ENCODE measurements around the gene GSTM3.
"Not testable (repeated sequence)": the region's sequence is repeated elsewhere in the genome, so short reads cannot be mapped to it uniquely, and the experiment has no call there.

GSTM3 gene

GRCh38 chr1:109704173-109704572 lies 36.7 kb downstream of the GSTM3 start:
- no peaks in the 10 kb centered on the region for H3K9me3 ChIP-seq (ENCODE audit: low read length)
- no peak overlapping the region for H3K4me3 ChIP-seq (ENCODE audit: low read depth in 1 of 2, low read length in 2 of 2)
- no peaks in the 10 kb centered on the region for H3K36me3 ChIP-seq (ENCODE audit: insufficient read depth, low read length)
- no peak overlapping the region for H3K27ac ChIP-seq (ENCODE audit: low read depth, low read length)
- H3K27me3 ChIP-seq (ENCODE audit: control insufficient read depth in 1 of 2, insufficient read depth in 2 of 2, low read length in 2 of 2), result no peaks in the 10 kb centered on the region
- no peak overlapping the region for H3K9ac ChIP-seq (ENCODE audit: low read length)
- no peaks in the 10 kb centered on the region for H3K4me1 ChIP-seq (ENCODE audit: insufficient read depth, low read length)

DNA sequence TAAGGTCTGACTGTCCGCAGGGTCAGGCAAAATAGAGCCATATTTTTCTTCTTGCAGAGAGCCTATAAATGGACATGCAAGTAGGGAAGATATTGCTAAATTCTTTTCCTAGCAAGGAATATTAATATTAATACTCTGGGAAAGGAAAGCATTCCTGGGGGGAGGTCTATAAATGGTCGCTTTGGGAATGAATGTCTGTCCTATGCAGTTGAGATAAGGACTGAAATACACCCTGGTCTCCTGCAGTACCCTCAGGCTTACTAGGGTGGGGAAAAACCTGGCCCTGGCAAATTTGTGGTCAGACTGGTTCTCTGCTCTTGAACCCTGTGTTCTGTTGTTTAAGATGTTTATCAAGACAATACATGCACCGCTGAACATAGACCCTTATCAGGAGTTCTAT lies 37.9 kb downstream of the GSTM3 start:
- not testable (repeated sequence) for H3K9ac ChIP-seq (ENCODE audit: low read length); H3K9me3 ChIP-seq (ENCODE audit: low read length); H3K4me3 ChIP-seq (ENCODE audit: low read depth in 1 of 2, low read length in 2 of 2); H3K27ac ChIP-seq (ENCODE audit: low read depth, low read length); H3K4me1 ChIP-seq (ENCODE audit: insufficient read depth, low read length); H3K36me3 ChIP-seq (ENCODE audit: insufficient read depth, low read length); H3K27me3 ChIP-seq (ENCODE audit: control insufficient read depth in 1 of 2, insufficient read depth in 2 of 2, low read length in 2 of 2)

GRCh38 chr1:109697861-109698260 lies 43.0 kb downstream of the GSTM3 start:
- not testable (repeated sequence) for H3K4me1 ChIP-seq (ENCODE audit: insufficient read depth, low read length); H3K9me3 ChIP-seq (ENCODE audit: low read length); H3K4me3 ChIP-seq (ENCODE audit: low read depth in 1 of 2, low read length in 2 of 2); H3K27ac ChIP-seq (ENCODE audit: low read depth, low read length); H3K36me3 ChIP-seq (ENCODE audit: insufficient read depth, low read length); H3K9ac ChIP-seq (ENCODE audit: low read length); H3K27me3 ChIP-seq (ENCODE audit: control insufficient read depth in 1 of 2, insufficient read depth in 2 of 2, low read length in 2 of 2)

DNA sequence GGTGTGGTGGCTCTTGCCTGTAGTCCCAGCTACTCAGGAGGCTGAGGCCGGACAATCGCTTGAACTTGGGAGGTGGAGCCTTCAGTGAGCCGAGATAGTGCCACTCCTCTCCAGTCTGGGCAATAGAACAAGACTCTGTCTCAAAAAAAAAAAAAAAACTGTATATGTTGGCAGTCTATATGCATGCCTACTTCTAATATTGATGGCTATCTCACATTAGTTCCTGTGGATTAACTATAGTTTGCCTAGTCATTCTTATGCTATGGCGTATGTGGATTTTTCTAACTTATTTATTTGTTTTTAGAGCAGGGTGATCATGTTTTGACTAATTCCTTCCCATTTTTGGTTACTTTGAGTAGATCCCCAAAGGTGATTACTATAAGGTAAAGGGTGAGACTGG lies 43.8 kb downstream of the GSTM3 start:
- no peaks in the 10 kb centered on the region for H3K27me3 ChIP-seq (ENCODE audit: control insufficient read depth in 1 of 2, insufficient read depth in 2 of 2, low read length in 2 of 2)
- H3K4me3 ChIP-seq (ENCODE audit: low read depth in 1 of 2, low read length in 2 of 2), result no peak overlapping the region
- H3K9ac ChIP-seq (ENCODE audit: low read length), result no peak overlapping the region
- no peak overlapping the region for H3K27ac ChIP-seq (ENCODE audit: low read depth, low read length)
- no peaks in the 10 kb centered on the region for H3K9me3 ChIP-seq (ENCODE audit: low read length)
- no peaks in the 10 kb centered on the region for H3K4me1 ChIP-seq (ENCODE audit: insufficient read depth, low read length)
- H3K36me3 ChIP-seq (ENCODE audit: insufficient read depth, low read length), result no peaks in the 10 kb centered on the region

GRCh38 chr1:109695138-109695537 lies 45.7 kb downstream of the GSTM3 start:
- not testable (repeated sequence) for H3K27me3 ChIP-seq (ENCODE audit: control insufficient read depth in 1 of 2, insufficient read depth in 2 of 2, low read length in 2 of 2); H3K4me1 ChIP-seq (ENCODE audit: insufficient read depth, low read length); H3K9me3 ChIP-seq (ENCODE audit: low read length); H3K9ac ChIP-seq (ENCODE audit: low read length); H3K4me3 ChIP-seq (ENCODE audit: low read depth in 1 of 2, low read length in 2 of 2); H3K36me3 ChIP-seq (ENCODE audit: insufficient read depth, low read length); H3K27ac ChIP-seq (ENCODE audit: low read depth, low read length)

DNA sequence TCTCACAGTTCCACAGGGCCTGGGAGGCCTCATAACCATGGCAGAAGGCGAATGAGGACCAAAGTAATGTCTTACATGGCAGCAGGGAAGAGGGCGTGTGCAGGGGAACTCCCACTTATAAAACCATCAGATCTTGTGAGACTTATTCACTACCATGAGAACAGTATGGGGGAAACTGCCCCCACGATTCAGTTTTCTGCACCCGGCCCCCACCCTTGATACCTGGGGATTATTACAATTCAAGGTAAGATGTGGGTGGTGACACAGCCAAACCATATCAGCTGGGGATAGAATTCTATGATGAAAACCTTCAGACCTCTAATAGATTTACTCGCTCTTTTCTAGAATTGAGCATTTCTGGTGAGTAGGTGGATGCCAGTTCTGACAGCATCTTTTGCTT lies 46.4 kb downstream of the GSTM3 start:
- not testable (repeated sequence) for H3K9me3 ChIP-seq (ENCODE audit: low read length); H3K27me3 ChIP-seq (ENCODE audit: control insufficient read depth in 1 of 2, insufficient read depth in 2 of 2, low read length in 2 of 2); H3K4me3 ChIP-seq (ENCODE audit: low read depth in 1 of 2, low read length in 2 of 2); H3K36me3 ChIP-seq (ENCODE audit: insufficient read depth, low read length); H3K9ac ChIP-seq (ENCODE audit: low read length); H3K4me1 ChIP-seq (ENCODE audit: insufficient read depth, low read length); H3K27ac ChIP-seq (ENCODE audit: low read depth, low read length)

DNA sequence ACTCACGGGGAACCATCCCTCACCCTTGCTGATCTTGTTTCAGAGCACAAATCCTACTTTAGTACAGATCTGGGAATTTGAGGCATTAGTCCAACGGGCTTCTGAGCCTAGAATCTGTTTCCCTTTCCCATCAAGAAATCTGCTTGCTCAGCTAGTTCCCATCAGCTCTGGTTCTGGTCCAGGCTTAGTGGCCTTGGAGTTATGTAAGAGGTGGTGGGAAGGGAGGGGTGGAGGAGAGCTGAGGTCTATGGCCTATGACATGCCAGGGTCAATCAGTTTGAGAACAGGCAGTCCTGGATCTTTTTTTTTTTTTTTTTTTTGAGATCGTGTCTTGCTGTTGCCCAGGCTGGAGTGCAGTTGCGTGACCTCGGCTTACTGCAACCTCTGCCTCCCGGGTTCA lies 49.1 kb downstream of the GSTM3 start:
- Histone ChIP-seq H3K4me3 (ENCODE audit: low read depth in 1 of 2, low read length in 2 of 2) (no peak overlapping the region), H3K9me3 (ENCODE audit: low read length) (no peaks in the 10 kb centered on the region), H3K36me3 (ENCODE audit: insufficient read depth, low read length) (no peaks in the 10 kb centered on the region), H3K9ac (ENCODE audit: low read length) (no peak overlapping the region), H3K27ac (ENCODE audit: low read depth, low read length) (no peak overlapping the region), H3K4me1 (ENCODE audit: insufficient read depth, low read length) (no peaks in the 10 kb centered on the region), H3K27me3 (ENCODE audit: control insufficient read depth in 1 of 2, insufficient read depth in 2 of 2, low read length in 2 of 2) (no peaks in the 10 kb centered on the region)

GRCh38 chr1:109689844-109690405 lies 50.9 kb downstream of the GSTM3 start:
- Histone ChIP-seq H3K4me1 (ENCODE audit: insufficient read depth, low read length) (no peaks in the 10 kb centered on the region), H3K9me3 (ENCODE audit: low read length) (no peaks in the 10 kb centered on the region), H3K27me3 (ENCODE audit: control insufficient read depth in 1 of 2, insufficient read depth in 2 of 2, low read length in 2 of 2) (no peaks in the 10 kb centered on the region), H3K4me3 (ENCODE audit: low read depth in 1 of 2, low read length in 2 of 2) (no peak overlapping the region), H3K36me3 (ENCODE audit: insufficient read depth, low read length) (no peaks in the 10 kb centered on the region), H3K27ac (ENCODE audit: low read depth, low read length) (no peak overlapping the region), H3K9ac (ENCODE audit: low read length) (no peak overlapping the region)

DNA sequence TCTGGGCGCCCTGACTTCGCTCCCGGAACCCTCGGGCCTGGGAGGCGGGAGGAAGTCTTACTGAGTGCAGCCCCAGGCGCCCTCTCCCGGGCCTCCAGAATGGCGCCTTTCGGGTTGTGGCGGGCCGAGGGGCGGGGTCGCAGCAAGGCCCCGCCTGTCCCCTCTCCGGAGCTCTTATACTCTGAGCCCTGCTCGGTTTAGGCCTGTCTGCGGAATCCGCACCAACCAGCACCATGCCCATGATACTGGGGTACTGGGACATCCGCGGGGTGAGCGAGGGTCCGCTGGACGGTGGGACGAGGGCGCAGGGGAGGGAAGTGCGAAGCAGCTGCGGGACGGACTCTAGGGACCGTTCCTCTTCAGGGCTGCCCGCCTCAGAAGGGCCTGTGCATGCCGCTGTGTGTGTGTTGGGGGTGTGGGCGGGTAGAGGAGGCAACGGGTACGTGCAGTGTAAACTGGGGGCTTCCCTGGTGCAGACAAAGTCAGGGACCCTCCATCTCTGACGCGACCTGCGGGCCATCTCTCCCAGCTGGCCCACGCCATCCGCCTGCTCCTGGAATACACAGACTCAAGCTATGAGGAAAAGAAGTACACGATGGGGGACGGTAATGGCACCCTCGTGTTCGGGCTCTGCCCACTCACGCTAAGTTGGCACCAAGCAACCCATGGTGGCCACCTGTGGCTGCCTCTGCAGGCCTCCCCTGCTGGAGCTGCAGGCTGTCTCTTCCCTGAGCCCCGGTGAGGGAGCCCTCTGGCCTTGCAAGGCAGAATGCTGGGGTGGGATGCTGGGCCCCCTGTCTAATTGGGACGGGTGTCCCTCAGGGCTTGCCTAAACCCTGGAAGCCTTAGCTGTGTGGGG lies 53.0 kb downstream of the GSTM3 start, which contains the start of gene GSTM1:
TSS of gene GSTM1 (plus strand) at position 177 of the 859 bp plus-strand sequence. CDS start at position 234, 57 bp downstream.
- H3K27me3 ChIP-seq (ENCODE audit: control insufficient read depth in 1 of 2, insufficient read depth in 2 of 2, low read length in 2 of 2), result no peaks in the 10 kb centered on the region
- no peaks in the 10 kb centered on the region for H3K9me3 ChIP-seq (ENCODE audit: low read length)
- peak within 1 kb of the TSS; percentile 56 for H3K27ac ChIP-seq (ENCODE audit: low read depth, low read length)
- no peaks in the 10 kb centered on the region for H3K36me3 ChIP-seq (ENCODE audit: insufficient read depth, low read length)
- no peaks in the 10 kb centered on the region for H3K4me1 ChIP-seq (ENCODE audit: insufficient read depth, low read length)
- peak within 1 kb of the TSS; percentile 42 to 66 for H3K4me3 ChIP-seq (ENCODE audit: low read depth in 1 of 2, low read length in 2 of 2)
- no peak within 1 kb of the TSS for H3K9ac ChIP-seq (ENCODE audit: low read length)

DNA sequence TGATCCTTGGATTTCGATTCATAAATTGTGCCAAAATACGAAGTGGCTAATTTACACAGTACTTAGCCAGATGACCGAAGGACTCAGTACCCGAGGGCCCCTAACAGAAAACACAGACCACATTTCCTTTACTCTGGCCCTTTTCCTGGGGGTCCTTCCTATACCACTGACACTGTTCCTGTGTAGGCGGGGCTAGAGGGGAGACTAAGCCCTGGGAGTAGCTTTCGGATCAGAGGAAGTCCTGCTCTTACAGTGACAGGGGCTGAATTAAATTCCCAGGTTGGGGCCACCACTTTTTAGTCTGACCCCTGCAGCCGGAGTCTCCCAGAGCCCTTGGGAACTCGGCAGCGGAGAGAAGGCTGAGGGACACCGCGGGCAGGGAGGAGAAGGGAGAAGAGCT lies 53.7 kb downstream of the GSTM3 start:
- not testable (repeated sequence) for H3K9me3 ChIP-seq (ENCODE audit: low read length); H3K27me3 ChIP-seq (ENCODE audit: control insufficient read depth in 1 of 2, insufficient read depth in 2 of 2, low read length in 2 of 2); H3K36me3 ChIP-seq (ENCODE audit: insufficient read depth, low read length); H3K4me3 ChIP-seq (ENCODE audit: low read depth in 1 of 2, low read length in 2 of 2); H3K9ac ChIP-seq (ENCODE audit: low read length); H3K4me1 ChIP-seq (ENCODE audit: insufficient read depth, low read length)
- H3K27ac ChIP-seq (ENCODE audit: low read depth, low read length), result peak overlapping the region; percentile 56

- H3K27me3 ChIP-seq (ENCODE audit: control insufficient read depth in 1 of 2, insufficient read depth in 2 of 2, low read length in 2 of 2); H3K4me1 ChIP-seq (ENCODE audit: insufficient read depth, low read length); H3K36me3 ChIP-seq (ENCODE audit: insufficient read depth, low read length); H3K27ac ChIP-seq (ENCODE audit: low read depth, low read length); H3K9ac ChIP-seq (ENCODE audit: low read length); H3K9me3 ChIP-seq (ENCODE audit: low read length); H3K4me3 ChIP-seq (ENCODE audit: low read depth in 1 of 2, low read length in 2 of 2): not testable (repeated sequence)
Measured at GRCh38 chr1:109685890-109686289, 54.9 kb downstream of the GSTM3 start.

DNA sequence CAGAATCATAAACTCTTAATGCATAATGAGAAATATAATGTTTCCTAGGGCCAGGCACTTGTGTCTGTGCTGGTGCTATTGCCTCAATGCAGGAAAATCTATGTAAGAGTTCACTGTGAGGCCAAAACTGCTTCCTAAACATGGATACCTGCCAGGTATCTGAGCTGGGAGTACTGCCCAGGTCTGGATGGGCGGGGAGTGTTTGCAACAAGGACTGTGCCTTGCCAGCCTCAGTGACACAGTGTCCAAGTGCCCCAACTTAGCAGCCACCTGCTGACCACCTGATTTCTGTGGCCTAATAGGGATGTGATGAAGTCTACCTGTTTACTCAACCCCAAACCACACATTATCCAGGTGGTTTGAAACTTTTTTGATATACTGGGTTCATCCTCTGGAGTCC lies 55.4 kb downstream of the GSTM3 start:
- H3K36me3 ChIP-seq (ENCODE audit: insufficient read depth, low read length); H3K4me3 ChIP-seq (ENCODE audit: low read depth in 1 of 2, low read length in 2 of 2); H3K27ac ChIP-seq (ENCODE audit: low read depth, low read length); H3K4me1 ChIP-seq (ENCODE audit: insufficient read depth, low read length); H3K9ac ChIP-seq (ENCODE audit: low read length); H3K27me3 ChIP-seq (ENCODE audit: control insufficient read depth in 1 of 2, insufficient read depth in 2 of 2, low read length in 2 of 2); H3K9me3 ChIP-seq (ENCODE audit: low read length): not testable (repeated sequence)
